Prostate gland (tissue), 2 donors: Measurements from ENCODE around the gene GRAMD1B.

Experiments used
- POLR2A ChIP-seq: fragments of 450-650 bp; IDR thresholded peaks from one replicate; pipeline ENCODE4 v1.6.1; 2016; ENCODE audit warnings: antibody characterized with exemption, mild to moderate bottlenecking
- POLR2AphosphoS5 ChIP-seq: sonication (generic); formaldehyde crosslinking; IDR thresholded peaks from one replicate; pipeline ENCODE4 v1.6.1; 2017; ENCODE audit warnings: antibody characterized with exemption
- TF ChIP-seq, protein P1 (sequence below), 4 experiments: fragments of 200-600 bp in 2 of 4; fragments of 450-650 bp in 2 of 4; sonication (generic) in 2 of 4; IDR thresholded peaks; 1 replicate in 3 of 4; 2 replicates in 1 of 4; pipeline ENCODE4 v1.5.1; 2016 to 2019; ENCODE audit warnings: antibody characterized with exemption in 4 of 4, mild to moderate bottlenecking in 2 of 4, moderate library complexity in 2 of 4

DNA sequence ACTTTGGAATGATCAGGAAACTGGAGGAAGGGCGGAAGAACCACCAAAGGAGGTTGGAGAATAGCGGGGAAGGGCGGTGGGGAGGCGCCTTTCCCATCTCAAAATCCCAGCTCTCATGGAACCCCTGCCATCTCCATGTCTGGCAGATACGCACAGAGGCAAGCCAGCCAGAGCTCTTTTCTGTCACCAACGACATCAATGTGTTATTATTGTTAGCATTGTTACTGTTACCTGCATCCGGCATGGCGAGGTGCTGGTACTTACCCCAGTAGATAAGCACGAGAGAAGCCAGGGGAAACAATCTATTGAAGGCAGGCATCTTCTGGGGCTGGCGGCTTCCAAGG, 223.4 kb downstream of the GRAMD1B start:
- TF ChIP-seq, protein P1, sequence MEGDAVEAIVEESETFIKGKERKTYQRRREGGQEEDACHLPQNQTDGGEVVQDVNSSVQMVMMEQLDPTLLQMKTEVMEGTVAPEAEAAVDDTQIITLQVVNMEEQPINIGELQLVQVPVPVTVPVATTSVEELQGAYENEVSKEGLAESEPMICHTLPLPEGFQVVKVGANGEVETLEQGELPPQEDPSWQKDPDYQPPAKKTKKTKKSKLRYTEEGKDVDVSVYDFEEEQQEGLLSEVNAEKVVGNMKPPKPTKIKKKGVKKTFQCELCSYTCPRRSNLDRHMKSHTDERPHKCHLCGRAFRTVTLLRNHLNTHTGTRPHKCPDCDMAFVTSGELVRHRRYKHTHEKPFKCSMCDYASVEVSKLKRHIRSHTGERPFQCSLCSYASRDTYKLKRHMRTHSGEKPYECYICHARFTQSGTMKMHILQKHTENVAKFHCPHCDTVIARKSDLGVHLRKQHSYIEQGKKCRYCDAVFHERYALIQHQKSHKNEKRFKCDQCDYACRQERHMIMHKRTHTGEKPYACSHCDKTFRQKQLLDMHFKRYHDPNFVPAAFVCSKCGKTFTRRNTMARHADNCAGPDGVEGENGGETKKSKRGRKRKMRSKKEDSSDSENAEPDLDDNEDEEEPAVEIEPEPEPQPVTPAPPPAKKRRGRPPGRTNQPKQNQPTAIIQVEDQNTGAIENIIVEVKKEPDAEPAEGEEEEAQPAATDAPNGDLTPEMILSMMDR (IDR thresholded peaks at IDR 0.05): no peak
- TF ChIP-seq POLR2A: no peak
- no peak for TF ChIP-seq POLR2AphosphoS5
